Measurements from ENCODE around the gene RPUSD1.

DNA sequence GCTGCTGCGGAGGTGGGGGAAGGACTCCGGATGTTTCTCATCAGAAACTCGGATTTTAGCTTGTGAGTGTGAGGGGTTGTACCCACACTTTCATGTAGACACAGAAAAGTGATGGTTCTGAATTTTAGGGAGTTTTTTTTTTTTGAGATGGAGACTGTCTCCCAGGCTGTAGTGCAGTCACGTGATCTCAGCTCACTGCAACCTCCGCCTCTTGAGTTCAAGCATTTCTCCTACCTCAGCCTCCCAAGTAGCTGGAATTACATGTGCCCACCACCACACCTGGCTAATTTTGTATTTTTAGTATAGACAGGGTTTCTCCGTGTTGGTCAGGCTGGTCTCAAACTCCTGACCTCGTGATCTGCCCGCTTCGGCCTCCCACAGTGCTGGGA lies 34.7 kb upstream of the RPUSD1 start:
- TF ChIP-seq, protein P1, sequence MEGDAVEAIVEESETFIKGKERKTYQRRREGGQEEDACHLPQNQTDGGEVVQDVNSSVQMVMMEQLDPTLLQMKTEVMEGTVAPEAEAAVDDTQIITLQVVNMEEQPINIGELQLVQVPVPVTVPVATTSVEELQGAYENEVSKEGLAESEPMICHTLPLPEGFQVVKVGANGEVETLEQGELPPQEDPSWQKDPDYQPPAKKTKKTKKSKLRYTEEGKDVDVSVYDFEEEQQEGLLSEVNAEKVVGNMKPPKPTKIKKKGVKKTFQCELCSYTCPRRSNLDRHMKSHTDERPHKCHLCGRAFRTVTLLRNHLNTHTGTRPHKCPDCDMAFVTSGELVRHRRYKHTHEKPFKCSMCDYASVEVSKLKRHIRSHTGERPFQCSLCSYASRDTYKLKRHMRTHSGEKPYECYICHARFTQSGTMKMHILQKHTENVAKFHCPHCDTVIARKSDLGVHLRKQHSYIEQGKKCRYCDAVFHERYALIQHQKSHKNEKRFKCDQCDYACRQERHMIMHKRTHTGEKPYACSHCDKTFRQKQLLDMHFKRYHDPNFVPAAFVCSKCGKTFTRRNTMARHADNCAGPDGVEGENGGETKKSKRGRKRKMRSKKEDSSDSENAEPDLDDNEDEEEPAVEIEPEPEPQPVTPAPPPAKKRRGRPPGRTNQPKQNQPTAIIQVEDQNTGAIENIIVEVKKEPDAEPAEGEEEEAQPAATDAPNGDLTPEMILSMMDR (conservative IDR thresholded peaks at IDR 0.05 in 1 of 2, IDR thresholded peaks at IDR 0.05 in 1 of 2; ENCODE audit: low read depth in 1 of 2, low read length in 2 of 2): no peak
- no peak for TF ChIP-seq EZH2 (IDR thresholded peaks at IDR 0.05; ENCODE audit: low read length, missing control alignments)

Measured in fibroblast of lung (primary cell).